SU-DHL-6 (cell line): ENCODE measurements around the gene GHR.

ENCODE experiments used
- H2AFZ ChIP-seq: fragments of 200-600 bp; sonication (generic); 2 replicates; pipeline ENCODE4 v1.6.1; 2014; ENCODE audit warnings: low read depth, mild to moderate bottlenecking, moderate library complexity, mixed read lengths, antibody characterized with exemption, low read length; ENCODE audit not compliant: severe bottlenecking
- H3F3A ChIP-seq: fragments of 200-600 bp; shearing (Covaris generic); 2 replicates; pipeline ENCODE4 v1.6.0; 2016; ENCODE audit warnings: antibody characterized with exemption, mild to moderate bottlenecking; ENCODE audit not compliant: insufficient read depth
- H3K27ac ChIP-seq: fragments of 200-600 bp; sonication (generic); 2 replicates; pipeline ENCODE4 v1.5.1; 2016; ENCODE audit warnings: low read depth, mild to moderate bottlenecking, low read length, moderate library complexity, mixed read lengths
- H3K27me3 ChIP-seq: fragments of 200-600 bp; sonication (generic), shearing (Covaris generic); 2 replicates; pipeline ENCODE4 v1.6.0; 2014; ENCODE audit warnings: mild to moderate bottlenecking, low read length
- H3K36me3 ChIP-seq: fragments of 200-600 bp; sonication (generic); 2 replicates; pipeline ENCODE4 v1.6.1; 2014; ENCODE audit warnings: mild to moderate bottlenecking, low read length, mixed read lengths
- H3K4me2 ChIP-seq: fragments of 300-600, 200-600 bp; shearing (Covaris generic), sonication (generic); 2 replicates; pipeline ENCODE4 v1.6.0; 2014; ENCODE audit warnings: low read length, low read depth, mild to moderate bottlenecking; ENCODE audit not compliant: poor library complexity, severe bottlenecking
- H3K4me3 ChIP-seq: fragments of 200-600 bp; sonication (generic); 2 replicates; pipeline ENCODE4 v1.5.1; 2014; ENCODE audit warnings: antibody characterized with exemption, low read length, mild to moderate bottlenecking, mixed read lengths; ENCODE audit not compliant: insufficient read depth, poor library complexity, severe bottlenecking
- H3K79me2 ChIP-seq: fragments of 200-600 bp; sonication (generic); 2 replicates; pipeline ENCODE4 v1.6.1; 2014; ENCODE audit warnings: mild to moderate bottlenecking, low read length, moderate library complexity; ENCODE audit not compliant: insufficient read depth
- H3K9ac ChIP-seq: fragments of 200-600 bp; sonication (generic); 2 replicates; pipeline ENCODE4 v1.7.0; 2014; ENCODE audit warnings: mild to moderate bottlenecking, low read length
- H3K9me2 ChIP-seq: fragments of 200-600 bp; sonication (generic); replicated peaks from 2 replicates; pipeline ENCODE4 v1.6.1; 2014; ENCODE audit warnings: low read length; ENCODE audit not compliant: insufficient read depth
- H3K9me3 ChIP-seq: fragments of 200-600 bp; sonication (generic); 2 replicates; pipeline ENCODE4 v1.6.1; 2014; ENCODE audit warnings: low read length, mixed read lengths; ENCODE audit not compliant: insufficient read depth
- H4K20me1 ChIP-seq: fragments of 200-600 bp; sonication (generic); 2 replicates; pipeline ENCODE4 v1.6.1; 2014; ENCODE audit warnings: low read depth, mild to moderate bottlenecking, antibody characterized with exemption, low read length, moderate library complexity, mixed read lengths
- CTCF ChIP-seq: fragments of 200-600 bp; sonication (generic); IDR thresholded peaks from one replicate; pipeline ENCODE4 v1.5.1; 2017; ENCODE audit warnings: antibody characterized with exemption, mild to moderate bottlenecking, low read length, moderate library complexity; ENCODE audit not compliant: insufficient read depth, poor library complexity, severe bottlenecking
- EZH2phosphoT487 ChIP-seq: fragments of 200-600 bp; sonication (generic), shearing (Covaris generic); conservative IDR thresholded peaks from 2 replicates; pipeline ENCODE4 v1.6.1; 2018; ENCODE audit warnings: mild to moderate bottlenecking, antibody characterized with exemption, low read length, moderate library complexity, mixed read lengths

Gene GHR

GRCh38 chr5:42632354-42632900 lies 209.2 kb downstream of the GHR start:
- Histone ChIP-seq H3K36me3 (no peaks in the 10 kb centered on the region), H3K4me2 (no peak overlapping the region), H3K79me2 (no peaks in the 10 kb centered on the region), H2AFZ (no peak overlapping the region), H3K9ac (no peak overlapping the region), H3K27ac (no peak overlapping the region), H3K9me2 (no peaks in the 10 kb centered on the region), H3F3A (no peaks in the 10 kb centered on the region), H3K9me3 (no peaks in the 10 kb centered on the region), H3K27me3 (no peaks in the 10 kb centered on the region), H3K4me3 (no peak overlapping the region), H4K20me1 (no peaks in the 10 kb centered on the region)
- TF ChIP-seq CTCF: no peak
- TF ChIP-seq EZH2phosphoT487: no peak

DNA sequence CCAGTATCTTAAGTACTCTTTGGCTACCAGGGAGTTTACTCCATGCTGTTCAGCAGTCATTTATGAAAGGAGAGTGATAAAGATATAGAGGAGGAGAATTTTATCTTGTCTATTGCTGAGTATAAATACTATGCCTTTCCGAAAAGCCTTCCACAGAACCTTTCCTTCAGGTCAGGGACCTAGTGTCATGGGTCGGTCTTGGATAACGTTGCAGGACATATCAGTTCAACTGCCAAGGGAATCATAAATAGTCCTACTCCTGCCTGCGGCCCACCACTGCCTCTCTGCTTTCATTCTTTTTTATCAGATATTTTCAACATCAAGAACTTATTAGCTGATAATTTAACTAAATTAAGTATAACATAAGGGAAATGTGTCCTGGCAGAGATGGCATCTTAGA lies 211.3 kb downstream of the GHR start:
- Histone ChIP-seq H3K4me3 (no peak overlapping the region), H3F3A (no peaks in the 10 kb centered on the region), H3K79me2 (no peaks in the 10 kb centered on the region), H3K27me3 (no peaks in the 10 kb centered on the region), H4K20me1 (no peaks in the 10 kb centered on the region), H3K9ac (no peak overlapping the region), H2AFZ (no peak overlapping the region), H3K4me2 (no peak overlapping the region), H3K27ac (no peak overlapping the region), H3K36me3 (no peaks in the 10 kb centered on the region), H3K9me3 (no peaks in the 10 kb centered on the region), H3K9me2 (no peaks in the 10 kb centered on the region)
- TF ChIP-seq CTCF (no peak), EZH2phosphoT487 (no peak)

DNA sequence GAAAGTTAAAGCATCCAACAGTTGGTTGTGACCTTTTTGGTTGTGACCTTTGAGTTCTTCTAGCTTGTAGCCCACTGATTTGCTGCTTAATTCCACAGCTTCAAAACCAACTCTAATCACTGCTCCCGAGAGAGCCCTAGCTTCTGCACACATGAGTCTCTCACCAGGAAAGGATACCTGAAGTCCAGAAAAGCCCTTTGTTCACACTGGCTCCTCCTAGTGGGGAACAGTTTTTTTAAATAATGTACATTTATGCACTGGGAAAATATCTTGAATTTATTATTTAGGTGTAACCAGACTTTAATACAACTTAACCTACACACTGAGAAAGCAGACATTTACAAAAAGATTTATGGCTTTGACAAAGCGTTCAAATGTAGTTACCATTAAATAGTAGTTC lies 213.2 kb downstream of the GHR start:
- H3K9me3 ChIP-seq: no peaks in the 10 kb centered on the region
- H3K27me3 ChIP-seq: no peaks in the 10 kb centered on the region
- no peak overlapping the region for H3K9ac ChIP-seq
- H3K4me3 ChIP-seq: no peak overlapping the region
- no peak overlapping the region for H3K4me2 ChIP-seq
- peak; percentile 23 for TF ChIP-seq CTCF
- no peak for TF ChIP-seq EZH2phosphoT487
- H3K36me3 ChIP-seq: no peaks in the 10 kb centered on the region
- H3K79me2 ChIP-seq: no peaks in the 10 kb centered on the region
- H3K27ac ChIP-seq: no peak overlapping the region
- no peaks in the 10 kb centered on the region for H4K20me1 ChIP-seq
- no peaks in the 10 kb centered on the region for H3F3A ChIP-seq
- H2AFZ ChIP-seq: no peak overlapping the region
- no peaks in the 10 kb centered on the region for H3K9me2 ChIP-seq
